ENCODE data around the gene CR1L. TPM values are rescaled to one million over a fixed set of nuclear protein-coding genes. Genes with fewer than 3 reads are reported as not detected.

The CR1L gene
- total and polyA plus RNA-seq, 2 of the 8 experiments (the other 6 are each of a cell fraction or from before 2014, with no cell fraction given): 0.39 TPM; not detected in 1

DNA sequence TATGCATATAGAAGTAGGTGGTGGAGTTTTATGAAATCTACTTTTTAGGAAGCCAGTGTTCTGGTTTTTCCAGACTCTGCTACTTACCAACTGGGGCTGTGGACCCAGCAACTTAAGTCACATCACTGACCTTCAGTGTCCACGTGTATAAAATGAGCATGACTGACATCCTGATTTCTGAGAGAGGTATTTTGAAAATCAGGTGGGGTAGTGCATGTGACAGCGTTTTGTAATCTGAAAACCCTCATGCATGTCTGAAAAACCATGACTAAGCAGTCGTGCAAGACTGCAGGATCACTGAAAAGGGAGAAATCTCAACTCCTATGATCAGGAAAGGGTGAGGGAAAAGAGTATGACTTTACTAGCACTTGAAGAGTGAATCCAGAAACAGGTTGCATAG is 26.1 kb downstream of the CR1L start (continued):
- TF ChIP-seq, protein P1, sequence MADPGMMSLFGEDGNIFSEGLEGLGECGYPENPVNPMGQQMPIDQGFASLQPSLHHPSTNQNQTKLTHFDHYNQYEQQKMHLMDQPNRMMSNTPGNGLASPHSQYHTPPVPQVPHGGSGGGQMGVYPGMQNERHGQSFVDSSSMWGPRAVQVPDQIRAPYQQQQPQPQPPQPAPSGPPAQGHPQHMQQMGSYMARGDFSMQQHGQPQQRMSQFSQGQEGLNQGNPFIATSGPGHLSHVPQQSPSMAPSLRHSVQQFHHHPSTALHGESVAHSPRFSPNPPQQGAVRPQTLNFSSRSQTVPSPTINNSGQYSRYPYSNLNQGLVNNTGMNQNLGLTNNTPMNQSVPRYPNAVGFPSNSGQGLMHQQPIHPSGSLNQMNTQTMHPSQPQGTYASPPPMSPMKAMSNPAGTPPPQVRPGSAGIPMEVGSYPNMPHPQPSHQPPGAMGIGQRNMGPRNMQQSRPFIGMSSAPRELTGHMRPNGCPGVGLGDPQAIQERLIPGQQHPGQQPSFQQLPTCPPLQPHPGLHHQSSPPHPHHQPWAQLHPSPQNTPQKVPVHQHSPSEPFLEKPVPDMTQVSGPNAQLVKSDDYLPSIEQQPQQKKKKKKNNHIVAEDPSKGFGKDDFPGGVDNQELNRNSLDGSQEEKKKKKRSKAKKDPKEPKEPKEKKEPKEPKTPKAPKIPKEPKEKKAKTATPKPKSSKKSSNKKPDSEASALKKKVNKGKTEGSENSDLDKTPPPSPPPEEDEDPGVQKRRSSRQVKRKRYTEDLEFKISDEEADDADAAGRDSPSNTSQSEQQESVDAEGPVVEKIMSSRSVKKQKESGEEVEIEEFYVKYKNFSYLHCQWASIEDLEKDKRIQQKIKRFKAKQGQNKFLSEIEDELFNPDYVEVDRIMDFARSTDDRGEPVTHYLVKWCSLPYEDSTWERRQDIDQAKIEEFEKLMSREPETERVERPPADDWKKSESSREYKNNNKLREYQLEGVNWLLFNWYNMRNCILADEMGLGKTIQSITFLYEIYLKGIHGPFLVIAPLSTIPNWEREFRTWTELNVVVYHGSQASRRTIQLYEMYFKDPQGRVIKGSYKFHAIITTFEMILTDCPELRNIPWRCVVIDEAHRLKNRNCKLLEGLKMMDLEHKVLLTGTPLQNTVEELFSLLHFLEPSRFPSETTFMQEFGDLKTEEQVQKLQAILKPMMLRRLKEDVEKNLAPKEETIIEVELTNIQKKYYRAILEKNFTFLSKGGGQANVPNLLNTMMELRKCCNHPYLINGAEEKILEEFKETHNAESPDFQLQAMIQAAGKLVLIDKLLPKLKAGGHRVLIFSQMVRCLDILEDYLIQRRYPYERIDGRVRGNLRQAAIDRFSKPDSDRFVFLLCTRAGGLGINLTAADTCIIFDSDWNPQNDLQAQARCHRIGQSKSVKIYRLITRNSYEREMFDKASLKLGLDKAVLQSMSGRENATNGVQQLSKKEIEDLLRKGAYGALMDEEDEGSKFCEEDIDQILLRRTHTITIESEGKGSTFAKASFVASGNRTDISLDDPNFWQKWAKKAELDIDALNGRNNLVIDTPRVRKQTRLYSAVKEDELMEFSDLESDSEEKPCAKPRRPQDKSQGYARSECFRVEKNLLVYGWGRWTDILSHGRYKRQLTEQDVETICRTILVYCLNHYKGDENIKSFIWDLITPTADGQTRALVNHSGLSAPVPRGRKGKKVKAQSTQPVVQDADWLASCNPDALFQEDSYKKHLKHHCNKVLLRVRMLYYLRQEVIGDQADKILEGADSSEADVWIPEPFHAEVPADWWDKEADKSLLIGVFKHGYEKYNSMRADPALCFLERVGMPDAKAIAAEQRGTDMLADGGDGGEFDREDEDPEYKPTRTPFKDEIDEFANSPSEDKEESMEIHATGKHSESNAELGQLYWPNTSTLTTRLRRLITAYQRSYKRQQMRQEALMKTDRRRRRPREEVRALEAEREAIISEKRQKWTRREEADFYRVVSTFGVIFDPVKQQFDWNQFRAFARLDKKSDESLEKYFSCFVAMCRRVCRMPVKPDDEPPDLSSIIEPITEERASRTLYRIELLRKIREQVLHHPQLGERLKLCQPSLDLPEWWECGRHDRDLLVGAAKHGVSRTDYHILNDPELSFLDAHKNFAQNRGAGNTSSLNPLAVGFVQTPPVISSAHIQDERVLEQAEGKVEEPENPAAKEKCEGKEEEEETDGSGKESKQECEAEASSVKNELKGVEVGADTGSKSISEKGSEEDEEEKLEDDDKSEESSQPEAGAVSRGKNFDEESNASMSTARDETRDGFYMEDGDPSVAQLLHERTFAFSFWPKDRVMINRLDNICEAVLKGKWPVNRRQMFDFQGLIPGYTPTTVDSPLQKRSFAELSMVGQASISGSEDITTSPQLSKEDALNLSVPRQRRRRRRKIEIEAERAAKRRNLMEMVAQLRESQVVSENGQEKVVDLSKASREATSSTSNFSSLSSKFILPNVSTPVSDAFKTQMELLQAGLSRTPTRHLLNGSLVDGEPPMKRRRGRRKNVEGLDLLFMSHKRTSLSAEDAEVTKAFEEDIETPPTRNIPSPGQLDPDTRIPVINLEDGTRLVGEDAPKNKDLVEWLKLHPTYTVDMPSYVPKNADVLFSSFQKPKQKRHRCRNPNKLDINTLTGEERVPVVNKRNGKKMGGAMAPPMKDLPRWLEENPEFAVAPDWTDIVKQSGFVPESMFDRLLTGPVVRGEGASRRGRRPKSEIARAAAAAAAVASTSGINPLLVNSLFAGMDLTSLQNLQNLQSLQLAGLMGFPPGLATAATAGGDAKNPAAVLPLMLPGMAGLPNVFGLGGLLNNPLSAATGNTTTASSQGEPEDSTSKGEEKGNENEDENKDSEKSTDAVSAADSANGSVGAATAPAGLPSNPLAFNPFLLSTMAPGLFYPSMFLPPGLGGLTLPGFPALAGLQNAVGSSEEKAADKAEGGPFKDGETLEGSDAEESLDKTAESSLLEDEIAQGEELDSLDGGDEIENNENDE (IDR thresholded peaks at IDR 0.05; ENCODE audit: insufficient replicate concordance, low read length): no peak
- TF ChIP-seq RXRA (IDR thresholded peaks at IDR 0.05; ENCODE audit: insufficient read depth, low read depth, low read length) (no peak), KDM4A (IDR thresholded peaks at IDR 0.05; ENCODE audit: low read depth, low read length, severe bottlenecking) (no peak), TEAD4 (IDR thresholded peaks at IDR 0.05; ENCODE audit: low read depth, low read length) (no peak), RBBP5 (IDR thresholded peaks at IDR 0.05; ENCODE audit: borderline replicate concordance, low read depth, low read length) (no peak), CHD2 (IDR thresholded peaks at IDR 0.05; ENCODE audit: low read length) (no peak), MAFK (IDR thresholded peaks at IDR 0.05; ENCODE audit: low read depth, low read length) (no peak), JUN (IDR thresholded peaks at IDR 0.05; ENCODE audit: low read depth, low read length) (no peak), KDM5A (IDR thresholded peaks at IDR 0.05; ENCODE audit: low read length) (no peak), JUND (IDR thresholded peaks at IDR 0.05; ENCODE audit: low read length) (no peak), YY1 (IDR thresholded peaks at IDR 0.05; ENCODE audit: low read depth, low read length) (no peak), EGR1 (IDR thresholded peaks at IDR 0.05; ENCODE audit: borderline replicate concordance, low read depth, low read length) (no peak), SP1 (IDR thresholded peaks at IDR 0.05; ENCODE audit: low read depth, low read length) (no peak)
